ENCODE measurements around the gene TRIM9.

Gene TRIM9

DNA sequence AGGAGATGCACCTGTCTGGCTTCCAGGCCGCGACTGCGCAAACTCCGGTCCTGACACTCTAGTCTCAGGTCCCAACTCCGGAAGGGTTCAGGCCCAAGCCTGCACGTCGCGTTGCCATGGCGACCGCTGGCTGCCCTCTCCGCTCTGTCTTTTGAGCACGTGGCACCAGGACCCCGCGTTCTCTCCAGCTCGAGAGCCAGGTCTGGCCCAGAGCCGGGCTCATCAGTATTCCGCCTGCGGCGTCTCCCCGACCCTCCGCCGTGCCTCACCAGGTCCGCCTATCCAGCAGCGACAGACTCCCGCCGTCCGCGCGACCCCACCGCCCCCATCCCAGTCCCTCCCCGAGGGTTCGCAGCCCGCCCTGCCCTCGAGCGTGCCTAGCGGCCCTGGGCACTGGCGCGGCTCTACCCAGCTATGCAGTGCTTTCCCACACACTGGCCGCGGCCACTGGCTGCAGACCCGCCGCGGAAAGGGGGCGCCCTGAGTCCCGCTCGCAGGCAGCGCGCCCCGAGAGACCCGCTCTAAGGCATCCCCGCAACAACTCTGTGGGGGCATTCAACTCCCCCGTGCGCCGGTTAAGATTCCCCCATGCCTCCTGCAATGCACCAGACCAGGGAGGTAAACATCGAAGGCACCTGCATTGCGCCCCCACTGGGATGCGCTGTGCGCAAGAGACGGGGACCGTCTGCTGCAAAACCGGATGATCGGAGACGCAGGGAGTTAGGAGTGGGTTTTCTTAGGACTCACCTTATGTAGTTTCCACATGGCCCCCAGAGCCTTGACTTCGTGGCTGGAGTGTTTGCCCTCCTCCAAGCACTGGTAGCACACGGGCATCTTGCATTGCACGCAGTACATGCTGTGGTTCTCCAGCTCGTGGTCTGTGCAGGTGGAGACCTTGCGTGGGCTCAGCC, 1.3 kb downstream of the TRIM9 start:
- DNase-seq = peak; percentile 71

DNA sequence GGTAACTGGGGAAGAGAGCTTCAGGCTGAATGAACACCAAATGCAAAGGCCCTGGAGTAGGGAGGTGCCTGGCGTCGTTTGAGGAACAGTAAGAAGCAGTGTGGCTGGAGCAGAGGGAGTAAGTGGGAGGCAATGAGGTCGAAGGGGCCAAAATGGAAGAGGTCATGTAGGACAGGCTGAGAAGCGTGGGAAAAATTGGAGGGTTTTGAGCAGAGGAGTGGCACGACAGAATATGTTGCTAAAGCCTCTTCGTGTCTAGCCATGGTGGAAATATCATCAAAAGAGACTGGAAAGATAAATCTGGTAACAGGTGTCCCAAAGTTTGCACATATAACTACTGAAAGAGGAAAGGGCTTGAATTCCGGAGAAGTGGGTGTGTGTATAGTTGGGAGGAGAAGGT, 1.9 kb downstream of the TRIM9 start:
- DNase-seq = no peak

DNA sequence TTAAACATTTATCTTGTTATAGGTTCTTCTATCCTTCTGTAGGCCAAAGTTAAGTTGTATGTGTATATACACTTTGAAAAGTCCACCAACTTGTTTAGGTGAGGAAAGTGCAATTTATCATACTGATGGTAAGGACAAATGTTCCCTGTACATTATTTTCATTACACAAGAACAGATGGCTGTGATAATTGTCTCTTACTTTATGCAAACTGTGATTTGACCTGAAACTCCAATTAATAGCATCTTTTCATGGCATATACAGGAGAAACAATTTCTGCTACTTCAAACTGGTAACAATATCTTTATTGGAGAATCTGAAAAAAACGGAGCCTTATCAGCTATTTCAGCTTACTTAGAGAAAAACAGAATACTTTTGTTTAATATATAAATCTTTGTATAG, 5.6 kb downstream of the TRIM9 start:
- no peak for DNase-seq

DNA sequence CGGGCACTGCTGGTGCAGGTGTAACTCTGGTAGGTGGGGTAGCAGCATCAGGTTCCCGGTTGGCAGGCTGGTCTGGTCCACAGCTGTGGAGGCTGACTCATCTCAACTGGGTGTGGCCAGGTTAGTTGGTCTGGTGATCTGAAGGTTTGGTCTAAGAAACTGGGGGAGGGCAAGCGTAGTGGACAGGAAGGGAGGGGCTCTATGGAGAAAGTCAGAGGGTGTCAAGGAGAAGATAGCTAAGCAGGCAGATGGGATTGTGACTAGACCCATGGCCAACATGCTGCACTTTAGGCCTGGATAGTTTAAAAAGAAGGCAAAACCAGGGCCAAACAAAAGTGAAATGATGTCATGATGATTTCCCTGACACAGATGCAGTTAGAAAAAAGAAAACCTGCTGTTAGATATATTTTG, 7.9 kb downstream of the TRIM9 start:
- no peak for DNase-seq

DNA sequence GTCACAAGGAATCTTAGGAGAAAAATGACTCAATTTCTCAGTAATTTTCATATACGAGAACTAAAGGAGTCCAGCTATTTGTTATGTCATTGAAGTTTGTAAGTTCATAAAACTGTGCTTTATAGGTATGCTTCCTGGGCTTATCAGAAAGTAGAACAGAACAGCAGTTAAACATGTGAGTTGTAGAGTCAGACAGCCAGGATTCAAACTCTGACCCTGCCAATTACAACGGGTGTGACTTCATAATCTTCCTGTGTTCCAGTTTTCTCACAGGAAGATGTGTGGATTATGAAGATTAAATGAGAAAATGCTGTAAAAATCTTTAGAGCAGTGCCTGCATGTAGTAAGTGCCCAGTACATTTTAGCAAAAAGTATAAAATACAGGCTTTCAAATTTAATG, 8.9 kb downstream of the TRIM9 start:
- no peak for DNase-seq

DNA sequence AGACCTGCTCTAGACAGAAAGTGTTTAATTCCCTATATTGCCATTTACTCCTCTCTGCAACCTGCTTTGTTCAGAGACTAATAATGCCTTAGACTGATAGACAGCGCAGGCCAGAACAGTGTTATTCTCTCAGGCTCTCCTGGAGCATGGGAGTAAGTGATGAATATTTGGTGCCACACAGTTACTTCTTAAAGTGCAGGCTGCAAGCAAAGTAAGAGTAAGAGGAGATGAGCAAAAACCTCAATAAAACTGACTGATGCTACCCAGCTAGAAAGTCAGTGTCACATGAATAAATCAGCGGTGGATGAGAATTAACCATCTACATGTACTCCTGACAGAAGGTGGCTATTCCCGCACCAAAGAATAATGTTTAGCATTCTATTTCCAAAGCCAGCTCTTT, 9.9 kb downstream of the TRIM9 start:
- DNase-seq = no peak

DNA sequence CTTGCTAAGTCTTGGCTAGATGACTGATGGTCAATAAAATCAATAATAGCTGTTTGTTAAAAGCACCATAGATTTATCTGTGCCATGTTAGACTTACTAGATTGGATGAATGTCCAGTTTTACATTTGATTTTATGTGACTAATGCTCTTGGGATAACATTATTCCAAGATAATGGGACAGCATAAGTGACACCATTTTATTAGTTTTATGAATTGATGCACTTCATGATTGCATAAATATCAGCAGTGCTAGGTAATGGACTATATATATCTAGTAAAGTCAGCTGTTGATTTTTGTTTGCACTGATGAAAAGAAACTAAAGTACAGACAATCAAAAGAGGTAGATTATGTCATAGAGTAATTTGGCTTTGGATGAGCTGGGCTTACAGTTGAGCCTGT, 10.4 kb downstream of the TRIM9 start:
- DNase-seq = no peak

DNA sequence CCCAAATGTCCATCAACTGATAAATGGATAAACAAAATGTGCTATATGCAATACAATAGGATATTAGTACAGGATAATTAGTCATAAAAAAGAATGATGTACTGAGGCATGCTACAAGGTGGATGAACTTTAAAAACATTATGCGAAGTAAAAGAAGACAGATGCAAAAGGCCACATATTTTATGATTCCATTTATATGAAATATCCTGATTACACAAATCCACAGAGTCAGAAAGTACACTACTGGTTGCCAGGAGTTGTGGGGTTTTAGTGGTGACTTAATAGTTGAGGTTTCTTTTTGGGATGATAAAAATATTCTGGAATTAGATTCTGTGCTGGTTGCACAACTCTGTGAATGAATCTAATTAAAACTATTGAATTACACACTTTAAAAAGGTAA, 12.6 kb downstream of the TRIM9 start:
- no peak for DNase-seq

DNA sequence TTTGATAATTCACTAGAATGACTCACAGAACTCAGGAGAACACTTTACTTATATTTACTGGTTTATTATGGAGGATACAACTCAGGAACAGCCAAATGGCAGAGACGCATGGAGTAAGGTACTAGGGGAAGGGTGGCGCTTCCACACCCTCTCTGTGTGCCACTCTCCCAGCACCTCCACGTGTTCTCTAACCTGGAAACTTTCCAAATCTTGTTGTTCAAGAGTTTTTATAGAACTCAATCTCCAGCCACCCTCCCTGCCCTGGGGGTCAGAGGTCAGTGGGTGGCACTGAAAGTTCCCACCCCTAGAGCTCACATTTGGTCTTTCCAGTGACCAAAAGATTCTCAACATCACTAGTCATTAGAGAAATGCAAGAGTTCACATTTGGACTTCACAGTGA, 13.2 kb downstream of the TRIM9 start:
- no peak for DNase-seq

DNA sequence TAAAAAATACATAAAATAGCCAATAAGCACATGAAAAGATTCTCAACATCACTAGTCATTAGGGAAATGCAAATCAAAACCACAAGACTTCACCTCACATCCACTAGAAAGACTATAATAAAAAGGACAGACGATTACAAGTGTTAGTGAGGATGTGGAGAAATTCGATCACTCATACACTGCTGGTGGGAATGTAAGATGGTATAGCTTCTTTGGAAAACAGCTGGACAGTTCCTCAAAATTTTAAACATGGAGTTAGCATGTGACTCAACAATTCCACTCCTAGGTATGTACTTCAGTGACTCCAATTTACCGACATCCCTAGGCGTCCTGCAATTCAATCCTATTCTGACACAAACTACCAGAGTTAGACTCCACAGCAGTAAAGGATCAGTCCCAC, 13.7 kb downstream of the TRIM9 start:
- no peak for DNase-seq

DNA sequence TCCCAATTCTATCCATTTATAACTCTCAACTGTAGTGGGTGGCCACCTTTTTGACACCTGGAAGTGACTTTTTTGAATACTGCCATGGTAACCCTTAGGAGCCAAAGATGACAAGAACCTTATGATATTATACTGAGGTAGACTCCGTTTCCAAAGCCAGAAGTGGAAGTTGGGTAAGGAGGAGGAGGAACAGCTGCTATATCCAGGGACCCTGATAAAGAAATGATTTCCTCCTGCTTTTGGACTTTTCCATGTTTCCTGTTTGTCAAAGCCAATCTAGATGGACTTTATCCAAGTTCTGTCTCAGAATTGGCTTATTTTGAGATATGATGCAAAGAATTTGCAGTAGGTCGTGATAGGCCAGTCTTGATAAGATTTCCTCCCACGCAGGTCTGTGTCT, 14.3 kb downstream of the TRIM9 start:
- DNase-seq = no peak

DNA sequence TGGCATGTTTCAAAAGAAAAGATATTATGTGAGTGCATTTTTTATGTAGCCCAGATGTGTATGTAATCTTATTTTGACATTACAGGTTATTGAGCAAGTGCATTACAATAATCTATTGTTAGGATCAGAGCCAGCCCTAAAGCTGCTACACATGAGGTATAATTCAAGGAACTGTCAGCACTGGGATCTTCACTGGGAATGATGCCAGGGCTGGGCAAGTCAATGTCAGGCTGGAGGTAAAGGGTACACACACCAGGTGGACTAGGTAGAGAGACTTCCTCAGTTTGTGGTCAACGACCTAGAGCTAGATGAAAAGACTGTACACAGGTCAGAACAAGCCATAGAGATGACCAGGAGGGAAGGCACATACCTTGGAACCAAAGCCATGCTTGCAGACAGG, 15.4 kb downstream of the TRIM9 start:
- DNase-seq = no peak

DNA sequence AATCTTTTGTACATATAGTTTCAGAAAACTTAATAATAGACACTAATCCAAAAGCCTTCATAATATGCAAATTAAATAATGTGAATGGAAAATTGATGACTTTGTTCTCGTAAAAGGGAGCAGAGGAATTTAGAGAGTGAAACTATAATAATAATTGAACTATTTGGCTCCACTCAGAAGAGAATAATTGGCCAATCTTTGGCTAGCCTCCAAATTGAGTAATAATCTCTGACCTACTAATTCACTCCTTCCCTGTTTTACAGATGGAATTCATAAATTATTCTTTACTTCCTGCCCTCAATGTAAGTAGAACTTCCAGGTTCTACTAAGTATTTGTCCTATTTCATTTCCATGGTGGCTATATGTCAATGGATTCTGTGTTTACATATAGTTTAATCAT, 15.8 kb downstream of the TRIM9 start:
- no peak for DNase-seq

DNA sequence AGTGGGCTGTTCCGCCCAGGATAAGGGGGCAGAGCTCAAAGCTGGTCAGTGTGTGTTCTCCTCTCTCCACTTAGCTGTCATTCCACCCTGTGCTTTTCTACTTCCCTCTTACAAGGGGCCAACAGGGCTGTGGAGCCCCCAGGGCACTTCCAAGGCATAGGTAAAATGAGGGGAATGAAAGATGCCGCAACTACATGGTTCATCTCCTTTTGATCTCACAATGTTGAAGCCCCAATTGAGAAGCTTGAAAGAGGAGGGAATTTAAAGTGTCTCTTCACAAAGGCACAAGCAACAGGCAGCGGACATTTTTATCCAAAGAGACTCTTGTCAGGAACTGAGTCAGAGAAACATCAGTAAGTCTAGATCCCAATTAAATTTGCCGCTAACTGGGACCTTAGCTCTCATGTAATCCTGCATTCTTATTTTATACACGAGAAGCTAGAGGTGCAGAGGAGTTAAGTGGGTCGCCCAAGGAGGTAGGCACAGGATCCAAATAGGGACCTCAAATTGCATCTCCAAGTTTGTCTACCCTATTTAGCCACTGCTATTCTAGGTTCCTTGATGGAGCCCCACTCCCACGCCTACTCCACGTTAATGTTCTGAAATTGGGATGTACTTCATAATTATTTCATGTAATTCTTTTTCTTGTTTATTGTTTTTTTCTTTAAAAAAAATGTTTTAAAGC, 20.1 kb downstream of the TRIM9 start:
- DNase-seq = no peak

DNA sequence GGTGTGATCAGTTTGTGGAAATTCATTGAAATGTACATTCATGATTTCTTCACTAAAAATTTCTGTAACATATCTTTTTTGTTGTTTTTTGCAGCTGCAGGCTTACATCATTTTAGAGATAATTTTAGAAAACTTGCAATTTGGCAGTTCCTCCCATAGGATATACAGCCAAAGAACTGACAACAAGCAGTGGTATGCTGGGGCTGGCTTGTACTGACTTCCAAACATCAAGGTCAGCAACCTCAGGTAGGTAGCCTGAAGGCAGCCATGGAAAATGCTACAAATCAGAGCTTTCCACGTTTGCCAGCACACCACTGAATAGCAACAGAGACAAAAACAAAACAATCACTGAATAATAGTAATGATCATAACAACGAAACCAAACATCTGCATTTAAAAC, 21.2 kb downstream of the TRIM9 start:
- DNase-seq = no peak

DNA sequence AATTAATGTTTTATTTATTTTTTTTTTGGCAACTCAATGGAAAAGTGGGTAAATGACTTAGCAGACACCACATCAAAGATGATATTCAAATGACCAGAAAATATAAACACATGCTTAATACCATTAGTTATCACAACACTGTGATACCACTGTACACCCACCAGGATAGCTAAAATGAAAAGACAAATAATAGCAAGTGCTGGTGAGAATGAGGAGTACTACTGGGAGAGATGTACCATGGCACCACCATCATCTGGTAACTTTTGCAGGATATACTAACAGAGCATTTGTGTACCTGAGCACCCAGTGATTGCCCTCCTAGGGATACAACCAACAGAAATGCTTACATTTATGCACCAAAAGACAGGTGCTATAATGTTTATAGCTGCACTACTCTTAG, 21.9 kb downstream of the TRIM9 start:
- DNase-seq = no peak

DNA sequence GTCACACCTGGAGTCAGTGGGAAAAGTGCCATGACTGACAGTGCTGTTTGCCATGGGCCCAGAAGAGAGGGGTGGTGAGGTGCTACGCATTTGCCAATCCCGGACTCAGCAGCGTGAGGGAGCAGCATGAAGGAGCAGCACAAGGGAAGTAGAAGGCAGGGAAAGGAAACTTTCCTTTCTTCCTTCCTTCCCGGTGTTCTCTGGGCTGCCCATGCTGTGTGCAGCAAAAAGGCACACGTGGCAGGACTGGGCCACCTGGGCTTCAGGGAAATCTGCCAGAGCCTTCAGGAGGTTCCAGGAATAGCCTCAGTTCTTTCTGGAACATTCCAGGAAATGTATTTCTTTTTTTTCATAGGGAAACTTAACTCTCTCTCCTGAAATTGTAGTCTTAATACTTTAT, 23.0 kb downstream of the TRIM9 start:
- no peak for DNase-seq

DNA sequence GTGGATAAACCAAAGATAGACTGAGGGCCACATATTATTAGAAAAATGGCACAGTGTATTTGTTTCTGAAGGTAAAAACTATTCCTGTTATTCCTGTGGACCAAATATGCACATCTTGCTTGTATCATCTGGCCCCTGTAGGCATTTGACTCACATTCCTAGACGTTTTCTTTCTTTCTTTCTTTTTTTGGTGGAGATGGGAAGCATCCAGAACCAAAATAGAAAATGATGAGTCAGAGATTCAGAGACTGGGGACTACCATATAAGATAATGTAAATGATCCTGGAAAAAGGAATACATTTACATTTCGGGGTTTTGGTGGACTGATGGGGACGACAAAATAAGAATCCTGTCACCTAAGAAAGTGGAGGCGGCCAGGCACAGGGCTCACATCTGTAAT, 24.2 kb downstream of the TRIM9 start:
- no peak for DNase-seq

DNA sequence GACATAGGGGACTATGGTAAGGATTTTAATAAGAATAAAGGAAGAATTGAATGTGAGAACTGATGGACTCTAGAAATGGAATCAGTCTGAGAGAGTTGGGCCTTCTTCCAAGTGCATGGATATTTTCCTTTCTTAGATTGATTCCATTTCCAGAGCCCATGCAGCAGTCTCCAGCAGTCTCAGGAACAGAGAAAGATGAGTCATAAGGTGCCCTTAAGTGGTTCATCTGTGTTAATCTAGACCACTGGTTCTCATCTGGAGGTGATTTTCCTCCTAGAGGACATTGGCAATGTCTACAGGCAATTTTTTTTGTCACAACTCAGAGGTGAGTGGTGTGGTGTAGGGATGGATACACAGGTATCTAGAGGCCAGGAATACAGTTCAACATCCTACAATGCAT, 25.9 kb downstream of the TRIM9 start:
- no peak for DNase-seq

DNA sequence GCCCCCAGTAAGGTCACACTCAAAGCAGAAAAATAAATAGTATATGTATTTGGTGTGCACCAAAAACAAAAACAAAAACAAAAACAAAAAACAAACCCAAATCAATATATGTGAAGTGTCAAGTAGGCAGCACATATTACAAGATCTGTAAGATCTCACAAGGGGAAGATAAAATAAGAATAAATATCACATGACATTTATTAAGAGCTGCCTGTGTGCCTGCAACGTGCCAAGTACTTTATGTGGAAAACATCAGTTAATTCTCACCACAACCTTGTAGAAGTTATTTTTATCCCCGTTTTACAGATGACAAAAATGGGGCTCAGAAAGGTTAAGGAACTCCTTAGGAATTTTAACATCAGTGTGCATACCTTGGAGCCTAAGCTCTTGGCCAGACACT, 26.6 kb downstream of the TRIM9 start:
- DNase-seq = no peak

DNA sequence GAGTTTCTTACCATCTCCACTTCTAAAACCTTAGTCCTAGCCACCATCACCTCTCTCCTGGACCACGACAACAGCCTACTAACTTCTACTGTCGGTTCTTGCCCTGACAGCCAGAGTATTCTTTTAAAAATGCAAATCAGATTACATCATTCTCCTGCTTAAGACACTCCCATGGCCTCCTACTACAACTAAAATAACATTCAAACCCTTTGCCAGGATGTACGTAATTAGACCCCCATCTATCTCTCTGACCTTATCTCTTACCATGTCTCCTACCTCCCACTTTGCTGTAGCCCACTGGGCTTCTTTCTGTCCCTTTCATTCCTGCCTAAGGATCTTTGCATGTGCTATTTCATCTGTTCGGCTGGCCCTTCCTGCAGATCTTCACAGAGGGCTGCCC, 27.6 kb downstream of the TRIM9 start:
- no peak for DNase-seq

DNA sequence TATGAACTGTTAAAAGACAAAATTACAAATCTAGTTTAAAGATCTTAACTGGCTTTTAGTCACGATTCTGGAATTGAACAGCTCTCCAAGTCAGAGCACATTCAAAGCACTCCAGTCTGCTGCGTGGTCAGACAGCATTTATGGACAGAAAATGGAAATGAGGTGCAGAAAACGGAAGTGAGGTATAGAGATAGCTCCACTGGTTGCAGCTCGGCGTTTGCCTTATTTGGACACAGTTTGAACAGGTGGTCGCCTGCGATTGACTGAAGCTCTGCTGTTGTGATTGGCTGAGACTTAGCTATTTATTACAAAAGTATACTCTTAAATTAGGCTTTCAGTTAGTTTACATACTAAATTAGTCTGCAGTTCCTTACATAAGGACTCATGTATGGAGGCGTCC, 28.3 kb downstream of the TRIM9 start:
- DNase-seq = no peak

DNA sequence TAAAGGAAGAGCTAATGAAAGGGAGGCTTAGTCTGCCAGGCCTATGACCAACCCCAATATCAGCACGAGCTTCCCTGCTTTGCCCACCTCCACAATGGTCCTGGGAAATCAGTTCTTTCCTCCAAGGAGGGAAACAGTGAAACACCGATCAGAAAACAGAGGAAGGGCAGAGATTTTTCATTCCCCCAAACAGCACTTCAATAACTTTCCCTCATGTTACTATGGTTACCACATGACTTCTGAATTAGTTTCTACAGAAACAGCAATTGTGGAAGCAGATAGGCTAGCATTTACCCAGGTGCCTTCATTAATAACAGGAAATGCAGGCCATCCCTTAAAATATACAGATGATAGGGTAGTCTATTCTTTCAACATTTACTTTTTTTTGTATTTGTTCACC, 35.9 kb downstream of the TRIM9 start:
- no peak for DNase-seq

DNA sequence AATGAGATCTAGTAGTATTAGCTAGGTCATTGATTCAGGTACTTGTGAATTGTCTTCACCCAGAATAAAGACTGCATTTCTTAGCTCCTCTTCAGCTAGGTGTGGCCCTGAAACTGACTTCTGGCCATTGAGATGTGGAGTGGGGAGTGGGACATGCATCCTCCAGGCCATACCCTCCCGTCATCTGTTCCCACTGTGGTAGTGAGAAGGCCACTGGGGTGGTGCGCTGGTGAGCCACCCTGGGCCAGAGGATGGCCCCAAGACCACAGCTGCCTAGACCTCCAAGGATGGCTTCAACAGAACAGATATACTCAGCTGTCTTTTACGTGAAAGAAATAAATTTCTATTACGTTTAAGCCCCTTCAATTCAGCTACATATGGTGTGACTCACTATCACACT, 36.5 kb downstream of the TRIM9 start:
- no peak for DNase-seq

DNA sequence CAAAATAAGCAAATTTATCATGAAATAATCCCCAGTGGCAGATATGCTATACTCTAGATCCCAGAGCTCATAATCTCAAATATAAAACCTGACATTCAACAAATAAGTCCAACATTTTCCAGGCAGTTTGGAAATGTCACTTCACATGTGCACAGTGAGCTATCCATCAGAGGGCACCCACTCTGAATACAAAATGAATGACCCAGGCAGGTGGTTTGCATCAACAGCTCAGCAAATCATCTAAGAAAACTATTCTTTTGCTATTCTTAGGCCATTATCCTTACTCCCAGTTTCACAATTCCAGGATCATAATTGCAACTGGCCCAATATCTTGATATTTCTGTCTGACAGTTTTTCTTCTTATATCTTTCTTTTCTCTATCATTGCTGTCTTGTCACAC, 38.5 kb downstream of the TRIM9 start:
- DNase-seq = no peak

Data from NCI-H2107 (cell line).